Esophagus squamous epithelium (tissue), 4 donors: ENCODE measurements around the gene TMPRSS3.

Experiments
- POLR2A ChIP-seq, 4 donors: fragments of 450-650 bp; IDR thresholded peaks; one replicate each; pipeline ENCODE4 v1.6.1; 2017; ENCODE audit warnings: antibody characterized with exemption in 4 of 4, mild to moderate bottlenecking in 4 of 4, moderate library complexity in 3 of 4
- TF ChIP-seq, protein P1 (sequence below), 6 experiments: fragments of 450-650 bp in 4 of 6; fragments of 200-600 bp in 2 of 6; sonication (generic) in 2 of 6; IDR thresholded peaks; one replicate each; pipeline ENCODE4 v1.5.1; 2016 to 2019; ENCODE audit warnings: antibody characterized with exemption in 6 of 6, mild to moderate bottlenecking in 4 of 6, moderate library complexity in 4 of 6

DNA sequence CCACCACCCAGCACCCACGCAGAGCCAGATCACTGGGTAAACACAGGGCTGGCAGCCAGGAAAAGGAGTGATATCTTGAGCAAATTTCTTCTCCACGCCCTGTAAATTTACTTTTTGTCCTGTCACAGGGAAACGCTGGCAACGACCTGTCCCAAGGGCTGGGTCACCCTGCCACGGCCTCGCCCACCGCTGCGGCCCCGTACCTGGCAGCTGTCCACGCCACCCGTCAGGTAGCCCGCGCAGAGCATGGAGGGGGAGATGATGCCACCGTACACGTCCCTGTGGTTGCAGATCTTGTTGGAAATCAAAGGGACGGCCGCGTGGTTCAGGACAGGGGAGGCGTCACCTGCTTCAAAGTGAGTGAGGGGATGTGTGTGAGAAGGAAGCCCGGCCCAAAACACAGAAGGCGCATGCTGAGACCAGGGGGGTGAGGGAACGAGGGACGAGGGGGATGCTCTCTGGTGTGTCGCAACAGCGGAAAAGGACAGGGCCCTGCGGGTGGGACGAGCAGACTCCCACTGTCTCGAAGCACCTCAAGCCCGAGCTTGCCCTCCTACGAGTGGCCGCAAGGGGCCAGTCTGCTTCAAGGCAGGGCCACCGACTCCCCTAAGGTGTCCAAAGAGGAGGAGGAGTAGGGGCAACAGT lies 19.4 kb downstream of the TMPRSS3 start:
- TF ChIP-seq, protein P1, sequence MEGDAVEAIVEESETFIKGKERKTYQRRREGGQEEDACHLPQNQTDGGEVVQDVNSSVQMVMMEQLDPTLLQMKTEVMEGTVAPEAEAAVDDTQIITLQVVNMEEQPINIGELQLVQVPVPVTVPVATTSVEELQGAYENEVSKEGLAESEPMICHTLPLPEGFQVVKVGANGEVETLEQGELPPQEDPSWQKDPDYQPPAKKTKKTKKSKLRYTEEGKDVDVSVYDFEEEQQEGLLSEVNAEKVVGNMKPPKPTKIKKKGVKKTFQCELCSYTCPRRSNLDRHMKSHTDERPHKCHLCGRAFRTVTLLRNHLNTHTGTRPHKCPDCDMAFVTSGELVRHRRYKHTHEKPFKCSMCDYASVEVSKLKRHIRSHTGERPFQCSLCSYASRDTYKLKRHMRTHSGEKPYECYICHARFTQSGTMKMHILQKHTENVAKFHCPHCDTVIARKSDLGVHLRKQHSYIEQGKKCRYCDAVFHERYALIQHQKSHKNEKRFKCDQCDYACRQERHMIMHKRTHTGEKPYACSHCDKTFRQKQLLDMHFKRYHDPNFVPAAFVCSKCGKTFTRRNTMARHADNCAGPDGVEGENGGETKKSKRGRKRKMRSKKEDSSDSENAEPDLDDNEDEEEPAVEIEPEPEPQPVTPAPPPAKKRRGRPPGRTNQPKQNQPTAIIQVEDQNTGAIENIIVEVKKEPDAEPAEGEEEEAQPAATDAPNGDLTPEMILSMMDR (IDR thresholded peaks at IDR 0.05), result no peak
- TF ChIP-seq POLR2A (IDR thresholded peaks at IDR 0.05), result no peak
